ENCODE results near the gene OR52E4.

OR52E4 gene

GRCh38 chr11:5880329-5880728 lies at the start of gene OR52E4:
Gene OR52E4, plus strand, starts transcription at chr11:5880629. Its CDS starts 3,664 bp downstream, at chr11:5884293.
- no peak for DNase-seq (ENCODE audit: low read depth in 2 of 2)

GRCh38 chr11:5831196-5831829 lies 49.1 kb upstream of the OR52E4 start:
- DNase-seq (ENCODE audit: low read depth in 2 of 2): no peak

- DNase-seq (ENCODE audit: low read depth in 2 of 2): no peak
Measured at GRCh38 chr11:5833446-5833845, 47.0 kb upstream of the OR52E4 start.

GRCh38 chr11:5837695-5838094 lies 42.7 kb upstream of the OR52E4 start:
- DNase-seq (ENCODE audit: low read depth in 2 of 2): no peak

- no peak for DNase-seq (ENCODE audit: low read depth in 2 of 2)
Measured at GRCh38 chr11:5841797-5842196, 38.6 kb upstream of the OR52E4 start, which contains the start of gene OR52E6. Gene OR52E6, minus strand, starts transcription at chr11:5841897. Its CDS starts 0 bp downstream, at chr11:5841897.

GRCh38 chr11:5846701-5847100 lies 33.7 kb upstream of the OR52E4 start:
- DNase-seq (ENCODE audit: low read depth in 2 of 2): no peak

- no peak for DNase-seq (ENCODE audit: low read depth in 2 of 2)
Measured at GRCh38 chr11:5847711-5848110, 32.7 kb upstream of the OR52E4 start.

GRCh38 chr11:5851002-5851401 lies 29.4 kb upstream of the OR52E4 start:
- no peak for DNase-seq (ENCODE audit: low read depth in 2 of 2)

- DNase-seq (ENCODE audit: low read depth in 2 of 2): no peak
Measured at GRCh38 chr11:5857590-5857989, 22.8 kb upstream of the OR52E4 start, which contains the start of gene OR52E8. Gene OR52E8, minus strand, starts transcription at chr11:5857690. Its CDS starts 0 bp downstream, at chr11:5857690.

- DNase-seq (ENCODE audit: low read depth in 2 of 2): no peak
Measured at GRCh38 chr11:5865826-5866225, 14.6 kb upstream of the OR52E4 start.

GRCh38 chr11:5878564-5878963 lies 1.9 kb upstream of the OR52E4 start:
- no peak for DNase-seq (ENCODE audit: low read depth in 2 of 2)

- DNase-seq (ENCODE audit: low read depth in 2 of 2): no peak
Measured at GRCh38 chr11:5881756-5882155, 1.3 kb downstream of the OR52E4 start.

- DNase-seq (ENCODE audit: low read depth in 2 of 2): no peak
Measured at GRCh38 chr11:5887172-5887571, 6.7 kb downstream of the OR52E4 start.

GRCh38 chr11:5887661-5888060 lies 7.2 kb downstream of the OR52E4 start:
- DNase-seq (ENCODE audit: low read depth in 2 of 2): no peak

- DNase-seq (ENCODE audit: low read depth in 2 of 2): no peak
Measured at GRCh38 chr11:5891216-5891800, 10.9 kb downstream of the OR52E4 start.

- DNase-seq (ENCODE audit: low read depth in 2 of 2): no peak
Measured at GRCh38 chr11:5892908-5893307, 12.5 kb downstream of the OR52E4 start, which contains the start of gene OR52E5. Gene OR52E5, plus strand, starts transcription at chr11:5893208. Its CDS starts 7,569 bp downstream, at chr11:5900777.

- no peak for DNase-seq (ENCODE audit: low read depth in 2 of 2)
Measured at GRCh38 chr11:5899534-5899933, 19.1 kb downstream of the OR52E4 start.

- DNase-seq (ENCODE audit: low read depth in 2 of 2): no peak
Measured at GRCh38 chr11:5910540-5910939, 30.1 kb downstream of the OR52E4 start.

- no peak for DNase-seq (ENCODE audit: low read depth in 2 of 2)
Measured at GRCh38 chr11:5922749-5923426, 42.5 kb downstream of the OR52E4 start.

GRCh38 chr11:5923427-5923776 lies 43.0 kb downstream of the OR52E4 start:
- no peak for DNase-seq (ENCODE audit: low read depth in 2 of 2)

- no peak for DNase-seq (ENCODE audit: low read depth in 2 of 2)
Measured at GRCh38 chr11:5923794-5924193, 43.4 kb downstream of the OR52E4 start.

- no peak for DNase-seq (ENCODE audit: low read depth in 2 of 2)
Measured at GRCh38 chr11:5928271-5928670, 47.8 kb downstream of the OR52E4 start.

GRCh38 chr11:5928811-5929210 lies 48.4 kb downstream of the OR52E4 start:
- DNase-seq (ENCODE audit: low read depth in 2 of 2): no peak
